NCI-H2171 treated with DMSO at 0.1 percent for 48 hours (cell line): ENCODE data around the gene SELENOH.

Source experiments
- DNase-seq: peaks from one replicate; lab custom pipeline; 2025; lab: John Stamatoyannopoulos, UW

SELENOH gene

DNA sequence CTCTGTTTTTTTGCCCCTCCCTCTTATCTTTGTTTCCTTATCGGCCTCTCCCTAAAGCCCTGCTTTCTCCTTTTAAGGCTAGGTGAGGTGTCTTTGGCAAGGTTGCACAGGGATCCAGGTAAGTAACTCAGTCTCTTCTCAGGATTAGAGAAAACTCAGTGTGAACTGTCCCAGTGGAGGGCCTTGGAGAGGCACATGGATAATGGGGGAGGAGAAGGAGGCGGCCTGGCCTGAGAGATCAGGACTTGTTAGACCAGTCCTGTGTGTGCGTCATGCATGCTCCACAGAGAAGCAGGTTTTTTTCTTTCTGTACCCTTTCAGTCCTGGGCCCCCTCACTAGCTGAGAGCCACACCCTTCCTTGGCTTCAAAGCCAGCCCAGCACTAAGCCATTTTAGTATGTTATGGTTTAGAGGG lies 40.2 kb downstream of the SELENOH start:
- DNase-seq = no peak

DNA sequence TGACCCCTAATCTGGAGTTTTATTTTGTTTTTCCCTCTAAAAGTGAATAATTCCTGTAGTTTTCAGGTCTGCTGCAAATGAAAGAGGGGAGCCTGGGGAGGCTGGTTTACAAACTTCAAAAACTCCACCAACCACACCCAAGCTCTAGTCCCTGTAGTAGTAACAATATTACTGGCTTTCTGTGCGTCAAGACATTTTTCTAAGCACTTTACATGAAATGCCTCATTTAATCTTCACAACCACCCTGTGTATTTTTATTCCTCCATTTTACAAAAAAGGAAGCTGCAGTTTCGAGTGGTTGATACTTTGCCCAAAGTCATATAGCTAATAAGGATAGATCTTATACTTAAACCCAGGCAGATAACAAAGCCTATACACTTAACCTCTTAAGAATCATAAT lies 43.8 kb downstream of the SELENOH start:
- DNase-seq = no peak

DNA sequence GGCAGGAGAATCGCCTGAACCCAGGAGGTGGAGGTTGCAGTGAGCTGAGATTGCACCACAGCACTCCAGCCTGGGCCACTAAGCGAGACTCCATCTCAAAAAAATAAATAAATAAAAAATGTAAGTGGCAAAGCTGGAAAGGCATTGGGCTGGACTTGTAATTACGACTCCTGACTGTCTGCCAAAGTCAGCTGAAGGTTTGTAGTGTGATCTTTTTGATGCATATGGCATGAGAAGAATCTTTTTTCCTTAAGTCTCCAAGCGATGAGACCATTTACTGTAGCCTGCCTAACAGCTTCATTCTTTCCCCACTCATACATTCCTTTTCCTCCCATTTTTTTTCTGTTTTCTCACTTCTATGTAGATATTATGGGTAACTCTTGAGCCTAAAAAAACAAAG lies 45.1 kb downstream of the SELENOH start:
- DNase-seq = no peak

DNA sequence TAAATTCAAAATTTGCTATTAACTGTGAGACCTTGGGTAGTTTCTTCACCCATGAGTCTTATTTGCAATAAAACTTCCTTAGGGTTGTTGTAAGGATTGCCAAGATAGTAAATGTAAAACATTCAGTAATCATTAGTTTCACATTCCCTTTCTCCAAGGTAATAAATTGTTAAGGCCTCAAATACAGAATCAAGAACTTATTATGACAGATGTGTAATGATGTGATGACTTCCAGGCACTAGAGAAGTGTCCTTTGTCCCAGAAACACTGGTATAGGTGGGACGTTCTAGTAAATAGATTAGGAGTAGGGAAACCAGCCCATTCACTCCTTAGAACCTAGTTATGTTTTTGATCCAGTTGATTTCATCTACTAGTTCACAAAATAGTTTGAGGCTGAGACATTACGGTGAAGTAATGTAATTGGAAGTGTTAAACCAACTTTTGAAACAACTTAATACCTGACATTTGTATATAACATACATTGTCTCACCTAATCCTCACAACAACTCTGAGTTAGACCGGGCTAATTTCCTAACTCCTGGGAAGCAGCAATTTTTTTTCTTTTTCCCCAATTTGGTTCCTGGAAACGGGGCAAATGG lies 45.8 kb downstream of the SELENOH start:
- no peak for DNase-seq

DNA sequence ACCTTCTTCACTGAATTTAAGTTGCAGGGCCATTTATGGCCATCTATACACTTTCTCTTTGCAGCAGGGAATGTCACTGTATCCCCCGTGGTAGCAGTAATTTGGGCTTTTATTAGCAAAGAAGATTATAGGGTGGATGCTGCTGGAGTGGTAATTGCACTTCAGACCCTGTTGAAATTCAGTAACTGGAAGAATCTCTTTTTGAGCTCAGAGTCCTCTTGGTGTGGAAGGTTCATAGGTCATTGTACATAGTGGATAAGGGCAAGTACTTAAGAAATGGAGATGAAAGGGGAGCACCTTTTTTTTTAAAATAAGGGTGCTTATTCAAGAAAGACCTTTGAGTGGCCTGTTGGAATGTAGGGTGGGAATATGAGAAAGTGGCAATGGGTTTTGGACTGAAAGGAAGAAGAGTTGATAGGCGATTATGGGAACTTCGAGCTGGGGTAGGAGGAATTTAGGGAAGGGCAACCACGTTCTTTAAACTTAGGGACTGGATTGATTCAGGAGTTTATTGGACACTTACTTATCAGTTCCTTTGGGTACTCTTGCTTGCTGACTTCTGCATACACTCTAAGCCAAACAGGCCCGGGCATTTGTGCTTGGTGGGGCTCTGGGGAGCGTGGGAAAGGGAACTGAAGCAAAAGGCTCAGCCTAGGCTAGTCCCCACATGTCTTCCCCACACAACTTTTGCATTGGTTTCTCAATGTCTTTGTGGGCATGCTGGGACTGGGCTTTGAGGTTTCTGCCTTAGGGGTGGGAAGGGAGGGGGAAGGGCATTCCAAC lies 46.8 kb downstream of the SELENOH start:
- DNase-seq = peak; percentile 8

DNA sequence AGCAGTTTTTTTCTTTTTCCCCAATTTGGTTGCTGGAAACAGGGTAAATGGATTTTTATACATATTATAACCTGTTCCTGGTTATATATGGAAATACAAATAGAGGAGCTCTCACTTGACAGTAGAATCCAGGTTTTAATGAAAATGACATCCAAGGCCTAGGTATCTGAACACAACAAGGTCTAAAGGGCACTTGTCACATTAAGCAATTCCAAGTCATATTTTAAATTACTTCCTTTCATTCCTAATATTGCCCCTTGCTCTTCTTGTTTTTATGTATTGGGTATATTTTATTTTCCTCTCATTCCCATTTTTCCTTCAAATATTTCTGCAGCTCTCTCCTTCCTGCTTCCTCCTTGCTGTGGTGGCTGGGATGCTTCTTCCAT lies 47.4 kb downstream of the SELENOH start:
- DNase-seq = no peak

DNA sequence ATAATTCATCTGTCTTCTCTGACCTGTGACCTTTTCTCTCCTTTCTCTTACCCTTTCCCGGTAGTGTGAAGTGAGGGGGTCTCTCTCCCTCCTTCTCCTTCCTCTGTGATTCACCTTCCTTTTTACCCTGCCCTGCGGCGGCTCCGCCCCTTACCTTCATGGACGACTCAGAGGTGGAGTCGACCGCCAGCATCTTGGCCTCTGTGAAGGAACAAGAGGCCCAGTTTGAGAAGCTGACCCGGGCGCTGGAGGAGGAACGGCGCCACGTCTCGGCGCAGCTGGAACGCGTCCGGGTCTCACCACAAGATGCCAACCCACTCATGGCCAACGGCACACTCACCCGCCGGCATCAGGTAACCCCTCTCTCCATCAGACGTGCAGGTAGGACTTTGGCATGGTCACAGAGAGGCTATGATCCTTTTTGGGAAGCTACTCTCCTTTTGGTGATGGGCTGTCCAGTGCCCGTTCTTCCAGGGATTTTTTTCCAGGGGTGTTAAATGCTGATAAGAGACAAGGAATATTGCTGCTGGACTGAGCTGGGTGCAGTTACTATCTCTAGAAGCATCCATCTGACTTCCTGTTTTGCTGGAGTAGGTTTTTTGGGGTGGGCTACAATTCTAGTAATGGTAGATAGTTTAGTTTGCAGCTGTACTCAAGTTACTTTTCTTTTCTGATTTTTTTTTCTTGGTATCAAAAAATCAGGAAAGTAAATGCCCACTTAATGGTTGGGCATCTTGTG lies 50.2 kb downstream of the SELENOH start:
- DNase-seq = no peak

DNA sequence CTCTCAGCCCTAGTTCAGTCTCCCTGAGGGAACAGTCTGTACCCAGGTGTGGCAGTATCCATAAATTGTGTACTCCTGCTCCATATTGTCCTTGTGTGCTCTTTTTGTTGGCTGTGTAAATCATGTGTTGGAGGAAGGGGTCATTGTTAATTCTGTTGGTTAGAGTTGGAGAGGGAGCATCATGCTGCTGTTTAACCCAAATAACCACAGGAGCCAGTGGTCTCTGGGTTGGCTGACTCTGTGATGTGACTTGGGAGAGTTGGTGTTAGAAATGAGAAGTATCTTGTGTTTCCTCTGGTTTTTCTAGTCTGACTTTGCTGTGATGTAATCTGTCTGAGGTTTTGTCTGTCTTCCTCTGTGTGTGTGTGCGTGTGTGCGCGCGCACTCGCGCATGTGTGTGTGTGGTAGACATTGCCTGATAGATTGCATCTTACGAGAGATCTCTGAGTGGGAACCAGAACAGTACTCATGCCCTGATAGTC lies 50.8 kb downstream of the SELENOH start:
- no peak for DNase-seq

DNA sequence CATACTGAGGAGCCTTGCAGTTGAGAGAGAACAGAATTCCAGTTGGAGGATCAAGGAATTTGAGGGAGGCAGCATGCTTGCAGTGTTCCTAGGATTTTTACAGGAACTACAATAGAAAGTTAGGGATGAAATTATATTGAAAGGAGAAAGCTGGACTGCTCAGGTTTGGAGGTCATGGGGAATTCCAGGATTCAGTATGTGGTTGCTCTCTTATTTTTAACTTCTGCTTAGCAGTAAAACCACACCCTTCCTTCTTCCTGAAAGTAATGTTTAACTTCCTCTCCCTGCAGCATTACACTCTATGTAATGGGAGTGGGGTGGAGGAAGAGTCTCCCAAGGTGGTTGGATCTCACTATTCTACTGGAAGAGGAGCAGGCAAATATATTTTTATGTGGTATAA lies 51.6 kb downstream of the SELENOH start:
- no peak for DNase-seq
